Activated naive CD4-positive, alpha-beta T cell treated with anti-CD3 and anti-CD28 coated beads, Interleukin-2, amount 10 ng/mL, durations not matched to agents 7 days and 5 days (primary cell): ENCODE results near the gene RAB8B.
"Not testable (repeated sequence)": the region's sequence is repeated elsewhere in the genome, so short reads cannot be mapped to it uniquely, and the experiment has no call there.

Source experiments
- CTCF ChIA-PET: fragments of 350-600 bp; sonication (Branson Sonifier 250); formaldehyde crosslinking; loops from one replicate; lab custom pipeline; 2021; ENCODE audit warnings: antibody characterized with exemption; lab: Charles Lee
- DNase-seq: peaks from one replicate; pipeline ENCODE4 v3.0.0-alpha.2; 2020
- H3K27ac Mint-ChIP-seq: one replicate; pipeline ENCODE4 v1.8.0; 2021; ENCODE audit warnings: mild to moderate bottlenecking, moderate library complexity, mixed read lengths
- H3K27me3 Mint-ChIP-seq: one replicate; pipeline ENCODE4 v1.8.0; 2021; ENCODE audit warnings: mild to moderate bottlenecking, mixed read lengths
- H3K36me3 Mint-ChIP-seq: one replicate; pipeline ENCODE4 v1.8.0; 2021; ENCODE audit warnings: mixed read lengths
- H3K4me1 Mint-ChIP-seq: one replicate; pipeline ENCODE4 v1.8.0; 2021; ENCODE audit warnings: mixed read lengths
- H3K4me3 Mint-ChIP-seq: one replicate; pipeline ENCODE4 v1.8.0; 2021; ENCODE audit warnings: mild to moderate bottlenecking, moderate library complexity, mixed read lengths
- H3K9me3 Mint-ChIP-seq: one replicate; pipeline ENCODE4 v1.8.0; 2021; ENCODE audit warnings: mixed read lengths

Gene RAB8B

GRCh38 chr15:63203451-63204090 lies 14.2 kb downstream of the RAB8B start:
- Mint-ChIP-seq H3K9me3 (no peaks in the 10 kb centered on the region), H3K4me1 (peaks cover 78% of the 10 kb centered on the region), H3K27ac (no peak overlapping the region), H3K36me3 (peaks cover 62% of the 10 kb centered on the region), H3K4me3 (no peak overlapping the region), H3K27me3 (no peaks in the 10 kb centered on the region)
- DNase-seq, result peak; percentile 41
- CTCF ChIA-PET, result interaction anchor here (0.8 to 1.7 kb wide), 5 partner anchors 10 to 72 kb away, joined by 3 to 4 read pairs (median 3); no protein-coding TSS in a partner anchor

- Mint-ChIP-seq H3K36me3 (peaks cover 48% of the 10 kb centered on the region), H3K27ac (no peak overlapping the region), H3K9me3 (no peaks in the 10 kb centered on the region), H3K27me3 (no peaks in the 10 kb centered on the region), H3K4me1 (peaks cover 75% of the 10 kb centered on the region), H3K4me3 (no peak overlapping the region)
- CTCF ChIA-PET, result no interaction called here
- no peak for DNase-seq
These were observed 16.7 kb downstream of the RAB8B start for GRCh38 chr15:63206079-63206478.

GRCh38 chr15:63208824-63209223 lies 19.4 kb downstream of the RAB8B start:
- not testable (repeated sequence) for DNase-seq, H3K9me3 Mint-ChIP-seq, H3K4me3 Mint-ChIP-seq, H3K27me3 Mint-ChIP-seq
- Mint-ChIP-seq H3K27ac (peak overlapping the region; percentile 29), H3K4me1 (peaks cover 76% of the 10 kb centered on the region), H3K36me3 (peaks cover 41% of the 10 kb centered on the region)
- CTCF ChIA-PET, result interaction anchor here (1.8 kb wide), 1 partner anchor 11 kb away, joined by 5 read pairs; no protein-coding TSS in a partner anchor

- H3K36me3 Mint-ChIP-seq, result peaks cover 45% of the 10 kb centered on the region
- H3K4me3 Mint-ChIP-seq, result peak overlapping the region; percentile 14
- peaks cover 82% of the 10 kb centered on the region for H3K4me1 Mint-ChIP-seq
- H3K9me3 Mint-ChIP-seq, result no peaks in the 10 kb centered on the region
- CTCF ChIA-PET, result interaction anchor here (0.9 to 2.2 kb wide), 5 partner anchors 8 to 18 kb away, joined by 3 to 12 read pairs (median 5); no protein-coding TSS in a partner anchor
- DNase-seq, result no peak
- peak overlapping the region; percentile 92 for H3K27ac Mint-ChIP-seq
- no peaks in the 10 kb centered on the region for H3K27me3 Mint-ChIP-seq
These were observed 21.0 kb downstream of the RAB8B start for GRCh38 chr15:63210151-63211091.

- Mint-ChIP-seq H3K27ac (peak overlapping the region; percentile 92), H3K27me3 (no peaks in the 10 kb centered on the region), H3K4me1 (peaks cover 82% of the 10 kb centered on the region), H3K9me3 (no peaks in the 10 kb centered on the region), H3K36me3 (peaks cover 46% of the 10 kb centered on the region), H3K4me3 (no peak overlapping the region)
- CTCF ChIA-PET, result interaction anchor here (0.9 to 2.2 kb wide), 4 partner anchors 9 to 19 kb away, joined by 3 to 12 read pairs (median 4); no protein-coding TSS in a partner anchor
- no peak for DNase-seq
These were observed 21.7 kb downstream of the RAB8B start for GRCh38 chr15:63211092-63211490.

- CTCF ChIA-PET, result interaction anchor here (1.2 to 2.2 kb wide), 4 partner anchors 9 to 18 kb away, joined by 3 to 12 read pairs (median 4); no protein-coding TSS in a partner anchor
- Mint-ChIP-seq H3K27me3 (no peaks in the 10 kb centered on the region), H3K27ac (peak overlapping the region; percentile 92), H3K9me3 (no peaks in the 10 kb centered on the region), H3K4me1 (peaks cover 77% of the 10 kb centered on the region), H3K36me3 (peaks cover 42% of the 10 kb centered on the region), H3K4me3 (no peak overlapping the region)
- DNase-seq, result no peak
These were observed 22.1 kb downstream of the RAB8B start for GRCh38 chr15:63211549-63211948.

- Mint-ChIP-seq H3K9me3 (no peaks in the 10 kb centered on the region), H3K4me3 (peak overlapping the region; percentile 6), H3K27me3 (no peaks in the 10 kb centered on the region), H3K4me1 (peaks cover 70% of the 10 kb centered on the region), H3K36me3 (peaks cover 40% of the 10 kb centered on the region), H3K27ac (peak overlapping the region; percentile 92)
- CTCF ChIA-PET, result interaction anchor here (0.6 to 1.3 kb wide), 5 partner anchors 15 to 28 kb away, joined by 3 to 4 read pairs (median 3); no protein-coding TSS in a partner anchor
- no peak for DNase-seq
These were observed 22.9 kb downstream of the RAB8B start for GRCh38 chr15:63212050-63213004.

- Mint-ChIP-seq H3K36me3 (peaks cover 49% of the 10 kb centered on the region), H3K27ac (no peak overlapping the region), H3K4me1 (peaks cover 45% of the 10 kb centered on the region), H3K27me3 (no peaks in the 10 kb centered on the region), H3K4me3 (no peak overlapping the region), H3K9me3 (no peaks in the 10 kb centered on the region)
- no peak for DNase-seq
- CTCF ChIA-PET, result interaction anchor here (0.7 kb wide), 1 partner anchor 11 kb away, joined by 4 read pairs; no protein-coding TSS in a partner anchor
These were observed 28.8 kb downstream of the RAB8B start for GRCh38 chr15:63218100-63218808.

GRCh38 chr15:63219196-63219710 lies 29.8 kb downstream of the RAB8B start:
- CTCF ChIA-PET, result no interaction called here
- DNase-seq, result no peak
- Mint-ChIP-seq H3K27me3 (no peaks in the 10 kb centered on the region), H3K4me3 (no peak overlapping the region), H3K27ac (peak overlapping the region; percentile 33), H3K36me3 (peaks cover 51% of the 10 kb centered on the region), H3K9me3 (no peaks in the 10 kb centered on the region), H3K4me1 (peaks cover 37% of the 10 kb centered on the region)

- no peak overlapping the region for H3K4me3 Mint-ChIP-seq
- H3K27me3 Mint-ChIP-seq, result no peaks in the 10 kb centered on the region
- H3K4me1 Mint-ChIP-seq, result peaks cover 37% of the 10 kb centered on the region
- CTCF ChIA-PET, result interaction anchor here (1.0 kb wide), 2 partner anchors 9 to 29 kb away, joined by 3 to 4 read pairs; no protein-coding TSS in a partner anchor
- no peaks in the 10 kb centered on the region for H3K9me3 Mint-ChIP-seq
- no peak overlapping the region for H3K27ac Mint-ChIP-seq
- peaks cover 55% of the 10 kb centered on the region for H3K36me3 Mint-ChIP-seq
- DNase-seq, result no peak
These were observed 31.9 kb downstream of the RAB8B start for GRCh38 chr15:63221346-63221745.

- H3K4me1 Mint-ChIP-seq, result peaks cover 51% of the 10 kb centered on the region
- peaks cover 52% of the 10 kb centered on the region for H3K36me3 Mint-ChIP-seq
These were observed 34.1 kb downstream of the RAB8B start for GRCh38 chr15:63223463-63223862.

GRCh38 chr15:63225381-63225780 lies 36.0 kb downstream of the RAB8B start:
- no peaks in the 10 kb centered on the region for H3K9me3 Mint-ChIP-seq
- no peak for DNase-seq
- H3K4me1 Mint-ChIP-seq, result peaks cover 41% of the 10 kb centered on the region
- CTCF ChIA-PET, result interaction anchor here (0.7 to 1.1 kb wide), 2 partner anchors 23 to 59 kb away, joined by 3 read pairs; no protein-coding TSS in a partner anchor
- no peak overlapping the region for H3K4me3 Mint-ChIP-seq
- no peak overlapping the region for H3K27ac Mint-ChIP-seq
- peaks cover 40% of the 10 kb centered on the region for H3K36me3 Mint-ChIP-seq
- no peaks in the 10 kb centered on the region for H3K27me3 Mint-ChIP-seq

More at GRCh38 chr15:63223463-63223862, 34.1 kb downstream of the RAB8B start:
- Mint-ChIP-seq H3K27ac (no peak overlapping the region), H3K4me3 (no peak overlapping the region), H3K27me3 (no peaks in the 10 kb centered on the region), H3K9me3 (no peaks in the 10 kb centered on the region)
- CTCF ChIA-PET, result no interaction called here
- DNase-seq, result no peak
